Measurements from ENCODE around the gene MYRF.
A peak's percentile ranks its signal among the peaks of the same experiment; 100 is the strongest.

Gene MYRF

GRCh38 chr11:61833471-61833870 is 81.0 kb downstream of the MYRF start (continued):
- no peak for TF ChIP-seq ZNF530 (tag by site-specific recombination; IDR thresholded peaks at IDR 0.05; ENCODE audit: low read depth)
- no peak for TF ChIP-seq ZNF600 (tag by site-specific recombination; IDR thresholded peaks at IDR 0.05)
- no peak for TF ChIP-seq ZBTB11 (tag by site-specific recombination; conservative IDR thresholded peaks at IDR 0.05; ENCODE audit: low read depth)
- TF ChIP-seq ZNF423 (tag by site-specific recombination; IDR thresholded peaks at IDR 0.05): no peak
- TF ChIP-seq ZNF521 (tag by site-specific recombination; IDR thresholded peaks at IDR 0.05): no peak
- no peak for TF ChIP-seq ZBTB1 (tag by site-specific recombination; IDR thresholded peaks at IDR 0.05)
- TF ChIP-seq ZNF184 (tag by site-specific recombination; IDR thresholded peaks at IDR 0.05): no peak
- TF ChIP-seq WT1 (tag by site-specific recombination; IDR thresholded peaks at IDR 0.05): no peak
- no peak for TF ChIP-seq PRDM4 (tag by site-specific recombination; IDR thresholded peaks at IDR 0.05)
- no peak for TF ChIP-seq ZNF558 (tag by site-specific recombination; IDR thresholded peaks at IDR 0.05)
- TF ChIP-seq ZNF571 (tag by site-specific recombination; IDR thresholded peaks at IDR 0.05): no peak
- no peak for TF ChIP-seq MYNN (tag by site-specific recombination; IDR thresholded peaks at IDR 0.05; ENCODE audit: borderline replicate concordance)
- TF ChIP-seq, protein P1, sequence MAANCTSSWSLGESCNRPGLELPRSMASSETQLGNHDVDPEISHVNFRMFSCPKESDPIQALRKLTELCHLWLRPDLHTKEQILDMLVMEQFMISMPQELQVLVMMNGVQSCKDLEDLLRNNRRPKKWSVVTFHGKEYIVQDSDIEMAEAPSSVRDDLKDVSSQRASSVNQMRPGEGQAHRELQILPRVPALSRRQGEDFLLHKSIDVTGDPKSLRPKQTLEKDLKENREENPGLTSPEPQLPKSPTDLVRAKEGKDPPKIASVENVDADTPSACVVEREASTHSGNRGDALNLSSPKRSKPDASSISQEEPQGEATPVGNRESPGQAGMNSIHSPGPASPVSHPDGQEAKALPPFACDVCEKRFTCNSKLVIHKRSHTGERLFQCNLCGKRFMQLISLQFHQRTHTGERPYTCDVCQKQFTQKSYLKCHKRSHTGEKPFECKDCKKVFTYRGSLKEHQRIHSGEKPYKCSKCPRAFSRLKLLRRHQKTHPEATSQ (tag by site-specific recombination; IDR thresholded peaks at IDR 0.05): no peak

DNA sequence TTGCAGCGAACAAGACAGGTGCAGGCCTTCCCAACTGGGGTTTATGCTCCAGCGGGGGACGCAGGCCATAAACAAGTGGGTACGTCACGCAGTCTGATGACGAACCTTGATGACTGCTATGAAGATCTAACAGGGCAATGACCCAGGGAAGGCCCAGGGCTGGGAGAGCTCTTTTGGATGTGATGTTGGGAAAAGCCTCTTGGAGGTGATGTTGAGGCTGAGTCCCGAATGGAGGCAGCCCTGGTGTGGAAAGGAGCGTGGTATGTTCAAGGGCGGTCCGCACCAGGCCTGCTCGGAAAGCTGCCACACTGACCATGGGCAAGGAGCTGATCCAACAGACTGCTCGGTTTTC is 81.5 kb downstream of the MYRF start:
- Histone ChIP-seq H3K27ac (ENCODE audit: extremely low read depth, low read depth, low read length) (peak overlapping the region; percentile 11; the same call in 1 of the 2 replicates), H3K4me1 (ENCODE audit: control insufficient read depth, insufficient read depth, low read length) (peaks cover 10% of the 10 kb centered on the region; the same call in 1 of the 2 replicates), H3K4me3 (ENCODE audit: low read depth, low read length) (no peak overlapping the region), H3K36me3 (ENCODE audit: control insufficient read depth in 2 of 2, insufficient read depth in 1 of 2, low read length in 2 of 2) (no peaks in the 10 kb centered on the region; a peak in 1 of 3 replicates), H3K9me3 (ENCODE audit: control insufficient read depth, insufficient read depth, low read depth, low read length) (no peaks in the 10 kb centered on the region)
- CTCF ChIA-PET: interaction anchor here (0.6 to 1.3 kb wide), 3 partner anchors 19 to 314 kb away, joined by 3 read pairs; no protein-coding TSS in a partner anchor
- POLR2A ChIA-PET: interaction anchor here (0.6 kb wide), 1 partner anchor 258 kb away, joined by 3 read pairs; no protein-coding TSS in a partner anchor
- TF ChIP-seq ZNF280D (tag by site-specific recombination; IDR thresholded peaks at IDR 0.05) (no peak), AEBP2 (tag by site-specific recombination; IDR thresholded peaks at IDR 0.05; ENCODE audit: borderline replicate concordance) (no peak), KLF1 (tag by site-specific recombination; IDR thresholded peaks at IDR 0.05) (no peak), ZNF658 (tag by site-specific recombination; IDR thresholded peaks at IDR 0.05) (no peak), ZBTB21 (tag by site-specific recombination; IDR thresholded peaks at IDR 0.05) (no peak)
- TF ChIP-seq, protein P2, sequence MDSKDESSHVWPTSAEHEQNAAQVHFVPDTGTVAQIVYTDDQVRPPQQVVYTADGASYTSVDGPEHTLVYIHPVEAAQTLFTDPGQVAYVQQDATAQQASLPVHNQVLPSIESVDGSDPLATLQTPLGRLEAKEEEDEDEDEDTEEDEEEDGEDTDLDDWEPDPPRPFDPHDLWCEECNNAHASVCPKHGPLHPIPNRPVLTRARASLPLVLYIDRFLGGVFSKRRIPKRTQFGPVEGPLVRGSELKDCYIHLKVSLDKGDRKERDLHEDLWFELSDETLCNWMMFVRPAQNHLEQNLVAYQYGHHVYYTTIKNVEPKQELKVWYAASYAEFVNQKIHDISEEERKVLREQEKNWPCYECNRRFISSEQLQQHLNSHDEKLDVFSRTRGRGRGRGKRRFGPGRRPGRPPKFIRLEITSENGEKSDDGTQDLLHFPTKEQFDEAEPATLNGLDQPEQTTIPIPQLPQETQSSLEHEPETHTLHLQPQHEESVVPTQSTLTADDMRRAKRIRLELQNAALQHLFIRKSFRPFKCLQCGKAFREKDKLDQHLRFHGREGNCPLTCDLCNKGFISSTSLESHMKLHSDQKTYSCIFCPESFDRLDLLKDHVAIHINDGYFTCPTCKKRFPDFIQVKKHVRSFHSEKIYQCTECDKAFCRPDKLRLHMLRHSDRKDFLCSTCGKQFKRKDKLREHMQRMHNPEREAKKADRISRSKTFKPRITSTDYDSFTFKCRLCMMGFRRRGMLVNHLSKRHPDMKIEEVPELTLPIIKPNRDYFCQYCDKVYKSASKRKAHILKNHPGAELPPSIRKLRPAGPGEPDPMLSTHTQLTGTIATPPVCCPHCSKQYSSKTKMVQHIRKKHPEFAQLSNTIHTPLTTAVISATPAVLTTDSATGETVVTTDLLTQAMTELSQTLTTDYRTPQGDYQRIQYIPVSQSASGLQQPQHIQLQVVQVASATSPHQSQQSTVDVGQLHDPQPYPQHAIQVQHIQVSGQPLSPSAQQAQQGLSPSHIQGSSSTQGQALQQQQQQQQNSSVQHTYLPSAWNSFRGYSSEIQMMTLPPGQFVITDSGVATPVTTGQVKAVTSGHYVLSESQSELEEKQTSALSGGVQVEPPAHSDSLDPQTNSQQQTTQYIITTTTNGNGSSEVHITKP (tag by site-specific recombination; IDR thresholded peaks at IDR 0.05): no peak
